COLO668 (cell line): ENCODE measurements around the gene BIRC2.
A peak's percentile ranks its signal among the peaks of the same experiment; 100 is the strongest.
"Not testable (repeated sequence)": the region's sequence is repeated elsewhere in the genome, so short reads cannot be mapped to it uniquely, and the experiment has no call there.

Experiments
- DNase-seq: peaks from one replicate; lab custom pipeline; 2025; ENCODE audit not compliant: unreplicated experiment; lab: John Stamatoyannopoulos, UW

Gene BIRC2

DNA sequence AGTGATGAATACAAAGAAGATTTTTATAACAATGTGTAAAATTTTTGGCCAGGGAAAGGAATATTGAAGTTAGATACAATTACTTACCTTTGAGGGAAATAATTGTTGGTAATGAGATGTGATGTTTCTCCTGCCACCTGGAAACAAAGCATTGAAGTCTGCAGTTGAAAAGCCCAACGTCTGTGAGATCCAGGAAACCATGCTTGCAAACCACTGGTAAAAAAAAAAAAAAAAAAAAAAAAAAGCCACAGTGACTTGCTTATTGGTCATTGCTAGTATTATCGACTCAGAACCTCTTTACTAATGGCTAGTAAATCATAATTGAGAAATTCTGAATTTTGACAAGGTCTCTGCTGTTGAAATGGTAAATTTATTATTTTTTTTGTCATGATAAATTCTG lies 24.5 kb upstream of the BIRC2 start:
- no peak for DNase-seq

DNA sequence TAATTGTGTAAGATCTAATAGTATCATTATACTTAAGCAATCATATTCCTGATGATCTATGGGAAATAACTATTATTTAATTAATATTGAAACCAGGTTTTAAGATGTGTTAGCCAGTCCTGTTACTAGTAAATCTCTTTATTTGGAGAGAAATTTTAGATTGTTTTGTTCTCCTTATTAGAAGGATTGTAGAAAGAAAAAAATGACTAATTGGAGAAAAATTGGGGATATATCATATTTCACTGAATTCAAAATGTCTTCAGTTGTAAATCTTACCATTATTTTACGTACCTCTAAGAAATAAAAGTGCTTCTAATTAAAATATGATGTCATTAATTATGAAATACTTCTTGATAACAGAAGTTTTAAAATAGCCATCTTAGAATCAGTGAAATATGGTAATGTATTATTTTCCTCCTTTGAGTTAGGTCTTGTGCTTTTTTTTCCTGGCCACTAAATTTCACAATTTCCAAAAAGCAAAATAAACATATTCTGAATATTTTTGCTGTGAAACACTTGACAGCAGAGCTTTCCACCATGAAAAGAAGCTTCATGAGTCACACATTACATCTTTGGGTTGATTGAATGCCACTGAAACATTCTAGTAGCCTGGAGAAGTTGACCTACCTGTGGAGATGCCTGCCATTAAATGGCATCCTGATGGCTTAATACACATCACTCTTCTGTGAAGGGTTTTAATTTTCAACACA lies 23.3 kb upstream of the BIRC2 start:
- DNase-seq = no peak

DNA sequence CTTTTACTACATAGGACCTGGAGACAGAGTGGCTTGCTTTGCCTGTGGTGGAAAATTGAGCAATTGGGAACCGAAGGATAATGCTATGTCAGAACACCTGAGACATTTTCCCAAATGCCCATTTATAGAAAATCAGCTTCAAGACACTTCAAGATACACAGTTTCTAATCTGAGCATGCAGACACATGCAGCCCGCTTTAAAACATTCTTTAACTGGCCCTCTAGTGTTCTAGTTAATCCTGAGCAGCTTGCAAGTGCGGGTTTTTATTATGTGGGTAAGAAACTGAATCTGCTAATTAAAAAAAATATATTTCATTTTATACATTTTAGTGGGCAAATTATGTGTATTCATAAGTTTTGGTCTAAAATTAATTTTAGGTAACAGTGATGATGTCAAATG lies 21.9 kb upstream of the BIRC2 start:
- DNase-seq = no peak

DNA sequence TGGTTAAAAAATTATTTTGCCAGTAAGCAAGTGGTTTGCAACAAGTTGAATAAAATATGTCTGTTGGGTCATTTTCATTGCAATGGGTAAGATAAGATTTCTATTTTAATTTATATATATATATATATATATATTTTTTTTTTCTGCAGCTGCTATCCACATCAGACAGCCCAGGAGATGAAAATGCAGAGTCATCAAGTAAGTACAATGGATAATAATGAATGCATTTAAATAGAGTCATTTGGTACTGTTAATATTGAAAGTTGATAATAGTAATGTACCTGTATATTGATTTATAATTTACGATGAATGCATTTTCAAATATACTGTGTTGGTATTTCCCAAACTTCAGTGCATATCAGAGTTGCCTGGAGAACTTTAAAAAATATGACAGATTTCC lies 18.3 kb upstream of the BIRC2 start:
- DNase-seq = no peak

DNA sequence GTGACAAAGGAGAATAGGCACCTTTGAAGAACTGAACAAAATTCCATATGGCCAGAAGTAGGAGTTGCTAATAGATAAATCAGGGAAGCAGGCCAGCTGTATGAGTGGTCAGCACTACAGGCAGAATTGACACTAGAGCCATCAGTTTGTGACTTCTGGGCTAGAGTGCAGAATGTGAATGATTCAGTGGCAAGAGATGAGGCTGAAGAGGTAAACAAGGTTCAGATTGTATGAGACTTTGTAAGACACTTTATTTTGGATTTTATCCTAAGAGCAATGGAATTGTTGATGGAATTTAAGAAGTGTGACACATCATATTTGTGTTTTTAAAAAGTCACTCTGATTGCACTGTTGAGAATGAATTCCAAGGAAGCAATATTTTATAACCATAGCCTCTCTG lies 16.8 kb upstream of the BIRC2 start:
- DNase-seq = no peak

DNA sequence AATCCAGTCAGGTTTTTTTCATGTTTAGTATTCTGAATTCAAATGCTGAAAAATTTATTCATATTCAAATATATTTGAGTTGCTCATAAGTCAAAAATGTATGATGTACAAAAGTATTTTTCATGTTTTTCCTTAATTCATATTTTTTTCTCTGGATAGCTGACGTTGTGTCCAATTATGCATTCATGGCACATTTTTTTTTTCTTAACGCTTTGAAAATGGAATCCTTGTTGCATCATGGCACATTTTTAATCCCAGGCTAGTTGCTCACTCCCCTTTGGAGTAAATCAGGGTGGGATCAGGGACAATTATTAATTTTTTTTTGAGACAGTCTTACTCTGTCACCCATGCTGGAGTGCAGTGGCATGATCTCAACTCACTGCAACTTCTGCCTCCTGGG lies 15.7 kb upstream of the BIRC2 start:
- no peak for DNase-seq

DNA sequence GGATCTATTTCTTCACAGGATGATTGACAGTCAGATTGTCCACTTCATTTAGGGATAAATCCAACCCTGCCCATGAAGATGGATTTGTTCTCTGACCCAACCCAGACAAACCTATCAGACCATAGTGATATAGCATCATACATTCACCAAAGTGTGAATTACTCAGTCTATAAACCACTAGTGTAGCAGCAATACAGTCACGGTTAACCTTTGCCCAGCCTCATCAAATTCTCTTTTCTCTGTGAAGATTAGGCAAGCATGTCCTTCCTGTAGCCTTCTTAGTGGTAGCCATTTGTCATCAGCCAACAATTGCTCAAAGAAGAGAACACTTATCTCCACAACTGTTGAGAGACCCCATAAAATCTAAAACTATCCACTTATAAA lies 14.4 kb upstream of the BIRC2 start:
- no peak for DNase-seq

DNA sequence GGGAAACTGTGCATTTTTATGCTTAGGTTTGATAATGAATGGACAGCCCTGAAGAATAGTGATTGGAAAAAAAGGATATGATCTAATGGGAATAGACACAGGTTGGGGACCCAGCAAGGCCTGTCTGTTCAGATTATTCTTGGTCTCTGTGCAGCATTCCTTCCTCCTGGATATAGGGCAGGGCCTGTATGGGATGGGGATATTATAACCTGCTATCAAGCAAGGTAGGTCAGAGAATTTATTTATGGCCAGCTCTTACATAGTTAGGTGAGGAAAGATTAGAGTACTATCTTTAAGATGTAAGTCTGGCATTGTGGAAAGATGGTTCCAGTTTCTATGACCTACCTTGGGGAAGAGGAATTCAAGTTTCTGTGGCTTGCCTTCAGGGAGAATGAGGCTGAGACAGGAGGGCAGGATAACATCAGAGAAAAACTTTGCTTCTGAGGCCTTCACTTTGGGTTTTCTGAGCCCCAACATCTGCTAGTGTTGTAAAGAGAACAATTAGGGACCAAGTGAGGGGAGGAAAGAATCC lies 8.5 kb upstream of the BIRC2 start:
- no peak for DNase-seq

DNA sequence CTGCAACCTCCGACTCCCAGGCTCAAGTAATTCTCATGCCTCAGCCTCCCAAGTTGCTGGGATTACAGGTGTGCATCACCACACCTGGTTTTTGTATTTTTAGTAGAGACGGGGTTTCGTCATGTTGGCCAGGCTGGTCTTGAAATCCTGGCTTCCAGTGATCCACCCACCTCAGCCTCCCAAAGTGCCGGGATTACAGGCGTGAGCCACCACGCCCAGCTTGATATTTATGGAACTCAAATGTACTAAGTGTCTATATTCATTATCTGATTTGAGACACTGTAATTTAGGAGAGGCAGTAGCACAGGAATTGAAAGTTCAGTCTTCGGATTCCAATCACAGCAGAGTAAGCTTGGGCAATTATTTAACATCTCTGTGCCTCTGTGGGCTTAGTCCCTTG lies 5.7 kb upstream of the BIRC2 start:
- DNase-seq = not testable (repeated sequence)

DNA sequence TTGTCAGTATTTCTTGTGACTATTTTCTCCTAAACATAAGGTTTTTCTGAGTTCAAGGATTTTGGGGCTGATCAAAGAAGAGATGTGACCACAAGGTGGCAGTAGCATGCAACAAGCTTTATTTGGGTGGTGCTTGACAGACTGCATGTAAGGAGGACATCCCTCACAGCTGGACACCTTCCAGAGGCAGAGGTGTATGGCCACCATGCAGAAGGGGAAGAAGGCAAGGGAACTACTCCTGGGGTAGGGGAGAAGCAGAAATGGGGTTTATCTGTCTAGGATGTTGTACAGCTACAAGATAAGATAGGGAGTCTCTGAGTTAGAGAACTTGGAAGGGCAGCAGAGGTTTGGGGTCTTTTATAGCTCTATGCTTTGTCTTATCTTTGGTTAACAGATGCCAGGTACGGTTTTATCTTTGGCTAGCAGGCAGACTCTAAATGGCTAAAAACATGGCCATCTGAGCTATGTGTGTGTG lies 5.1 kb upstream of the BIRC2 start:
- peak; percentile 59 for DNase-seq

DNA sequence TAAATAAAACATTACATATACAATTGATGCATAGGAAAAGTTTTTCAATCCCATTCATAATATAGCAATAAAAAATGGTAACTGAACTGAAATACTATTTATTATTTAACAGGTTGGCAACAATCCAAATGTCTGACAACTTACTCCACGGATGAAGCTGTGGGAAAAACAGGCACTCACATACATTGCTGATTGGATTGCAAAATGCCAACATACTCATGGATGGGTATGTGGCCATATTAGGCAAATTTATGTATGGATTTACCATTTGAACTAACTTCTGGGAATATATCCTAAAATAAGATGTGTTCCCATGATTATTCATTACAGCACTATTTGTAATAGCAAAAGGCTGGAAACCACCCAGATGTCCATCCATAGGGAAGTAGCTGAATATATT lies 3.2 kb upstream of the BIRC2 start:
- no peak for DNase-seq

DNA sequence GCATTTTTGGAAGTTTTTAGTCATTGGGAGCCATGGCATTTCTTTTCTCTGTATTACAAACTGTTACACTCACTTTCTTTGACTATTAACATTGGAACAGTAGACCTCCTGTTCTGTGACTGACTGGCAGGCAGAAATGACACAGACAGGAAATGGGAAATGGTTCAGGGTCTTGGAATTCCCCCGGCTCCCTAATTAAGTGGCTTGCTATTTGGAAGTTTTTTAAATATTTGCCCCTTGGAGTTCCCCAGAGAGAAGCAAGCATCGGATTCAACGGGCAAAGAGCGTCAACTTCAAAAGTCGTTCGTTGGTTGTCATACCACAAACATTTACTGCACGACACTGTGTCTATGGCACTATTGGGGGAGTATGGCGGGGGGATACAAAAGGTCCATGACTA lies 1.1 kb upstream of the BIRC2 start:
- DNase-seq = no peak

DNA sequence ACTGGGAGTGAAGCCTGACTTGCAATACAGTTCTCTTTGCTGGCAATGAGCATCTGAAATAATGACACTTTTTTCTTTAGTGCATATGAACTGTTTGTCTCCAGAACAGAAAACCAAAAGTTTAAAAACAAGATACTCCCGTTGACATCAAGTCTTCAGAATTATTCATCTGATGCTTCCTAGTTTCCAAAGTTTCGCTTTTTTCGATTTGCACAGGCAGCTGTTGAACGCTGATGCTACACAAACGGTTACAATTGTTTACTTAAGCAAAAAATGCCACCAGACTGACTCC lies 612 bp upstream of the BIRC2 start:
- no peak for DNase-seq

DNA sequence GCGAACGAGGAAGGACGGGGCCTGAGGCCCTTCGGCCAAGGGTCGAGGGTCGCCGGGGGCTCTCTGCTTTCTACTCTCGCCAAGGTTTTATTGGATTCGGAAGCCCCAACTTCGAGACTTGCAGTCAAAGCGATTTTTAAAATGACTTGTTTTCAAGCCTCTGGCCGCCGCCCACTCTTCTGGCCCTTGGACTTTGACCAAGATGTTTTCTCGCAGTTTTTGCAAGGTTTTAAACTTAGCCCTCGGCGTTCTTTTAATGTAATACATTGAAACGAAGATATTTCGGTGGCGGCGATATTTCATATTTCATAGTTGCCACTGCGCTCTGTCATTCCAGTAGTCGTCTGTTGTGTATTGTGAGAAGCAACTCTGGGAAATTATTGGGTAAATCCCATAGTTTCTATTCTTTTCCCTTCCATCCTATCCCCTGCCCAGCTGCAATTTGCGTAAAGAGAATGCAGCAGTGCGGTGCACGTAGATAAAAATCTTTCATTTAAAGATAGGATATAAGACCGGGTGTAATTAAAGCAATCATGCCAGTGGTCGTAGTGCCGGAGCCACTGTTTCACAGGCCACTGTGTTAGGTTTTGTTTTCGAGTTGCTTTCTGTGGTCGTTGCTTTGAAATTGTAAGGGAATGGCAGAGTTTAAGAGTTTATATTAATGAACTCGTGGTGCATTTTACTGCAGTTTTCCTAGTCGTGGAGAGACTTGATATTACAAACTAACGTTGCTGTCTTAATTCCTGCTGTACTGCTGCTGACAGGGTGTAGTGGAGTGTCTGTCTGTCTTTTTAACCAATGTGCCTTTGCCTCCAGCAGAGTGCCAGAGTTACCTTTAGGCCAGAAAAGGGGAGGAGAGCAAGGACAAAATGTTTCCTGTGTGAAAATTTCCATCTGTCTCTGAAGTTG lies 702 bp downstream of the BIRC2 start:
- DNase-seq = peak; percentile 15

DNA sequence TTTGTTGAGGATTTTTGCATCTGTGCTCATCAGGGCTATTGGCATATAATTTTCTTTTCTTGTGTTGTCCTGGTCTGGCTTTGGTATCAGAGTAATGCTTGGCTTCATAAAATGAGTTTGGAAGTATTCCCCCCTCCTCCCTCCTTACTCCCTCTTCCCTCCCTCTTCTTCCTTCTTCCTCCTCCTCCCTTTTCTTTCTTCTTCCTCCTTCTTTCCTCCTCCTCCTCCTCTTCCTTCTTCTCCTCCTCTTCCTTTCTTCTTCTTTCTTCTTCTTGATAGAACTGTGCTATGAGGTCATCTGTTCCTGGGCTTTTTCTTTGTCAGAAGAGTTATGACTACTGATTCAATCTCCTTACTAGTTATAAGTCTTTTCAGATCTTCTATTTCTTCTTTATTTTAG lies 10.1 kb downstream of the BIRC2 start:
- DNase-seq = no peak

DNA sequence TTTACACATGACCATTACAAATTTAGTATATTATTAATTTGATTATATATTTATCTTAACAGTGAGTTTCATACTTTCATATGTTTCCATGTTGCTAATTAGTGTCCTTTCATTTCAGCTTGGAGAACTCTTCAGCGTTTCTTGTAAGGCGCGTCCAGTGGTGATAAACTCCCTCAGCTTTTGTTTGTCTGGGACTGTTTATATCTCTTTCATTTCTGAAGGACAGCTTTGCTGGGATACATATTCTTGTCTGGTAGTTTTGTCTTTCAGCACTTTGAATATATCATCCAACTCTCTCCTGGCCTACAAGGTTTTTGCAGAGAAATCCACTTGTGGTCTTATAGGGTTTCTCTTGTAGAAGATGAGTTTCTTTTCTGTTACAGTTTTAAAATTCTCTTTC lies 12.4 kb downstream of the BIRC2 start:
- no peak for DNase-seq

DNA sequence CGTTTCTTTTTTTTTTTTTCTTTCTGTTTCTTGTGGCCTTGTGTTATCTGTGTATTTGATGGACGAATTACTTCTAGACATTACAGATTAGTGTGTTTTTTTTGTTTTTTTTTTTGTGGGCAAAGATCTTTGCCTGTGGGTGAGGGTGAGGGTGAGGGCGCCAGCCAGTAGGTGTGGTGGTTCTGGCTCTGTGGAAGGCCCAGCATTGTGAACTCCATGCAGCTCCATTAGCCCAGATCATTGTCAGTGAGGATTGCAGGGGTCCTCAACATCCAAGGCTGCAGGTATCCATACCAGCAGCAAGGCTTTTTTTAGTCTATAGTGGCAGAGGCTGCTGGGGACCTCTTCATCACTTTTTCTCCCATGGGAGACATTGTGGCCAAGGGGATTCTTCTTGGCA lies 13.7 kb downstream of the BIRC2 start:
- no peak for DNase-seq

DNA sequence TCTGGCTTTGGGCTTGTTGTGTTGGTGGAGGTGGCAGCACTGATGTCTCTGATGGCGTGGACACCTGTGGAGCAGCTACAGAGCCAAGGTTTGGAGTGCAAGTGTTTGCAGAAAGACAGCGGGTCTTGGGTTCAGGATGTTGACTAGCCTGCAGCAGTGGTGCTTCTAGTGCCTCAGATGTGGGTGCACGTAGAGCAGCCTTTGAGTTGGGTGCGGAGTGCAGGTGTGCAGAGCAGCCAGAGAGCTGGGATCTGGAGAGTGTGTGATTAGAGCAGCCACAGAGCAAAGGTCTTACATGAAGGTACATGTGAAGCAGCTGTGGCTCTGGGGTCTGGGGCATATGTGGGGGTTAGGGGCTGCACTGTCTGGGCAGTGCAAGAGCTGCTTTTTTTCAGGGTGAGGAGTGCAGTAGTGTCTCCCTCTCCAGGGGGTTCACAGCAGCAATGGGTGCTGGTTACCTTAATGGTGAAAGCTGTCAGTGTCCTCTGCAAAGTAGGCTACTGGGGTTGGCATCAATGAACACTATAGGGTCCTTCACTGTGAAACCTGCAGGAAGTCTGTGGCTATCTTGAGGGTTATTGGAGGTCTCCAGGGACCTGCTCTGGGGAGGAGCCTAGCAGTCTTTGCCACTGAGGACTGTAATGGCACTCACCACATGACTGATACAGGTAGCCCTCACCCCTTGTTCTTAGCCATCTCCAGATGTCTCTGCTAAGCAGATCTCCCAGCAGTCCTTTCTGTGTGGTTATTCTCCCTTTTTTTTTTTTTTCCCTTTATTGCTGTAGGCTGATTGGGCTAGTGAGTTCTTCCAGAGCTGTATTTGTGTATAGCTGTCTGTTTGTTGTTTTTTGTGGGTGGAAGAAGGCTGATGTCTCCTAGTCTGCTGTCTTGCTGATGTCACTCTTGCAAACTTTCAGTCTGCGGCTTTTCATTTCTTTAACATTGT lies 14.3 kb downstream of the BIRC2 start:
- no peak for DNase-seq

DNA sequence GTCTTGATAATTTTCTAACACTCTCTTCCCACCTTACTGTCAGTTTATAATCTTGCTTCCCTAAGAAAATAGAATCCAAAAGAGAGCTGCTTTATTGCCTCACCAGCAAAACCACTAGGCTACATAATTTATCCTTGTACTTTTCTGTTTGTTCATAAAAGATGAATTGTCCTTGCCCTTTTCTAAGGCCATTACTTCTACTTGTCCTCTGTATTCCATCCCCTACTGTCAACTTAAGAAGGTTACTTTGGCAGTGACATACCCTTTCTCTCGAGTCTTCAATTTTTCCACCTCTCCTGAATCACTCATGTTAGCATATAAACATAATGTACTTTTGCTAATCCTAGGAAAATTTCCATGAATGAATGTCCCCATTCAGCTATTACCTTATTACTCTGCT lies 18.0 kb downstream of the BIRC2 start:
- no peak for DNase-seq

DNA sequence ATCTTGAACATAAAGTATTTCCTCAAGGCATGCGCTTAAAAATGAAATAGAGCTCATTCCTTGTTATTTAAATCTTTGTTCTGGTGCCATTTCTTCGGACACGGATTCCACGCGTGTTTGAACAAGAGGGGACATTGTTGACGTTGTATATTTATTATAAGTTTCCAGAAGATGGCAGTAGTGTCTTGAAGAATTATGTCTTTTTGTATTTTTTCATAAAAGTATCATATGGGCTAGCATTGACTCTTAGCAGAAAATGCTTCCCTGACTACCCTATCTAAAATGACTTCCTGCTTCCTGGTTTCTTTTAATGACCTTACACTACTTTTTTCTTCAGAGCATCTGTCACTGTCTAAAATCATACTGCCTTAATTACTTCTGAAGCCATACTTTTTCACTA lies 20.4 kb downstream of the BIRC2 start:
- DNase-seq = no peak

DNA sequence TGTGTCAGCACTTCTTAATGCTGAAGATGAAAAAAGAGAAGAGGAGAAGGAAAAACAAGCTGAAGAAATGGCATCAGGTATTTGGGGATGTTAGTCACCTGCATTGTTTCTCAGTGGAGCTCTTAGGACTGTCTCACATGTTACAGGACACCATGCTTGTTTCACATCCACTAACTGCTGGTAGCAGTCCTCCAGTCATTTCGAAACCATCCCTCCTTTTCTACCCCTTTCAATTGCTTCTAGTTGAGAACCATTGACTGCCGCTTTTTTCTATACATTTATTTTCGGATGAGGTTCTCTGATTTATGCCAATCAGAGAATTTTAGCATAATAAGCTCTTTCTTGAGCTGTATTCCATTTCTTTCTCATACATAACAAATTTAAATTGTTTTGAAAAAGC lies 21.5 kb downstream of the BIRC2 start:
- no peak for DNase-seq
